GM12878 (cell line): Measurements from ENCODE around the gene SYNGR4. TPM values are rescaled to one million over a fixed set of nuclear protein-coding genes. Genes with fewer than 3 reads are reported as not detected.

Source experiments
- BCL11A ChIP-seq: IDR thresholded peaks from 2 replicates; pipeline ENCODE4 v1.6.1; 2011; ENCODE audit warnings: low read depth, low read length
- BHLHE40 ChIP-seq, 2 experiments: fragments of 450-650 bp in 1 of 2; IDR thresholded peaks; 2 replicates each; pipeline ENCODE4 v1.6.1; 2011 to 2017; ENCODE audit warnings: low read depth in 2 of 2, borderline replicate concordance in 1 of 2, improper control_type of control experiment in 1 of 2, low read length in 1 of 2, mild to moderate bottlenecking in 1 of 2
- FOS ChIP-seq: IDR thresholded peaks from 3 replicates; pipeline ENCODE4 v1.6.1; 2011; ENCODE audit warnings: borderline replicate concordance; ENCODE audit not compliant: insufficient read length; ENCODE audit errors: extremely low read depth
- HDAC6 ChIP-seq: fragments of 200-600 bp; sonication (generic); IDR thresholded peaks from one replicate; pipeline ENCODE4 v1.8.0; 2017; ENCODE audit warnings: antibody characterized with exemption; ENCODE audit not compliant: unreplicated experiment
- IKZF2 ChIP-seq, 2 experiments: fragments of 450-650 bp; IDR thresholded peaks; 2 replicates each; pipeline ENCODE4 v1.6.1; 2017; ENCODE audit warnings: mild to moderate bottlenecking in 2 of 2, moderate library complexity in 2 of 2
- NBN ChIP-seq: fragments of 450-650 bp; IDR thresholded peaks from 2 replicates; pipeline ENCODE4 v1.6.1; 2016
- RBBP5 ChIP-seq: fragments of 200-600 bp; sonication (generic); conservative IDR thresholded peaks from 2 replicates; pipeline ENCODE4 v1.6.1; 2016
- RELA ChIP-seq: fragments of 450-650 bp; IDR thresholded peaks from 2 replicates; pipeline ENCODE4 v1.8.0; 2014; ENCODE audit warnings: borderline replicate concordance; ENCODE audit not compliant: partially characterized antibody
- RFX5 ChIP-seq: IDR thresholded peaks from 2 replicates; pipeline ENCODE4 v1.6.1; 2011; ENCODE audit warnings: low read depth, low read length, improper control_type of control experiment
- SMARCA5 ChIP-seq: fragments of 450-650 bp; IDR thresholded peaks from 2 replicates; pipeline ENCODE4 v1.6.1; 2017; ENCODE audit warnings: mild to moderate bottlenecking
- SREBF2 ChIP-seq: IDR thresholded peaks from 2 replicates; pipeline ENCODE4 v1.6.1; 2012; ENCODE audit warnings: mild to moderate bottlenecking, low read length
- STAT1 ChIP-seq: fragments of 450-650 bp; conservative IDR thresholded peaks from 2 replicates; pipeline ENCODE4 v1.6.1; 2014; ENCODE audit warnings: antibody characterized with exemption, mild to moderate bottlenecking
- TAF1 ChIP-seq: IDR thresholded peaks from 2 replicates; pipeline ENCODE4 v1.6.1; 2011; ENCODE audit warnings: mild to moderate bottlenecking, low read depth, low read length, borderline replicate concordance
- TCF3 ChIP-seq: IDR thresholded peaks from 2 replicates; pipeline ENCODE4 v1.6.1; 2012; ENCODE audit warnings: low read depth, mild to moderate bottlenecking, low read length, borderline replicate concordance; ENCODE audit not compliant: insufficient read depth
- USF1 ChIP-seq: IDR thresholded peaks from 2 replicates; pipeline ENCODE4 v1.6.1; 2011; ENCODE audit warnings: borderline replicate concordance, low read depth, mild to moderate bottlenecking, moderate library complexity, mixed read lengths, low read length; ENCODE audit not compliant: insufficient read depth; ENCODE audit errors: extremely low read length
- YY1 ChIP-seq: IDR thresholded peaks from 2 replicates; pipeline ENCODE4 v1.6.1; 2011; ENCODE audit warnings: low read depth, mild to moderate bottlenecking, low read length
- ZNF217 ChIP-seq: fragments of 450-650 bp; IDR thresholded peaks from 2 replicates; pipeline ENCODE4 v1.6.1; 2017; ENCODE audit warnings: antibody characterized with exemption, mild to moderate bottlenecking
- polyA plus RNA-seq, 11 experiments: library from polyadenylated mRNA; depleted of rRNA in 4 of 11; unstranded in 6 of 11; stranded (reverse) in 5 of 11; fragments of >200 nt; fragmentation: Nextera tagmentation in 4 of 11; fragmentation: Illumina TruSeq in 1 of 11; extraction: Ambion mirVana in 4 of 11; extraction: Trizol in 1 of 11; gene quantifications; 1 replicate in 1 of 11; 2 replicates in 10 of 11; pipeline versions ENCODE4 v1.2.1 to v1.2.3, GENCODE V29; 2011 to 2016; ENCODE audit warnings: inconsistent platforms in 2 of 11, missing spikeins in 2 of 11, low read depth in 1 of 11
- total RNA-seq, 4 experiments: library from RNA; depleted of rRNA in 3 of 4; stranded (reverse); fragments of >200 nt in 3 of 4; fragmentation: Illumina TruSeq in 1 of 4; extraction: Trizol in 1 of 4; gene quantifications; 2 replicates each; pipeline versions ENCODE4 v1.2.1 to v1.2.3, GENCODE V29; 2013 to 2021
- TF ChIP-seq, protein P1 (sequence below): fragments of 450-650 bp; IDR thresholded peaks from 2 replicates; pipeline ENCODE4 v1.6.1; 2017; ENCODE audit warnings: antibody characterized with exemption, mild to moderate bottlenecking, moderate library complexity
- TF ChIP-seq, protein P2 (sequence below): fragments of 450-650 bp; IDR thresholded peaks from 2 replicates; pipeline ENCODE4 v1.6.1; 2016; ENCODE audit warnings: mild to moderate bottlenecking
- TF ChIP-seq, protein P3 (sequence below): fragments of 450-650 bp; IDR thresholded peaks from 2 replicates; pipeline ENCODE4 v1.6.1; 2016; ENCODE audit warnings: mild to moderate bottlenecking, moderate library complexity, borderline replicate concordance

SYNGR4 gene
- total and polyA plus RNA-seq, 10 of the 15 experiments (the other 5 are each of a cell fraction or from before 2014, with no cell fraction given) = 0.08 to 0.72 (median 0.17) TPM; not detected in 6

DNA sequence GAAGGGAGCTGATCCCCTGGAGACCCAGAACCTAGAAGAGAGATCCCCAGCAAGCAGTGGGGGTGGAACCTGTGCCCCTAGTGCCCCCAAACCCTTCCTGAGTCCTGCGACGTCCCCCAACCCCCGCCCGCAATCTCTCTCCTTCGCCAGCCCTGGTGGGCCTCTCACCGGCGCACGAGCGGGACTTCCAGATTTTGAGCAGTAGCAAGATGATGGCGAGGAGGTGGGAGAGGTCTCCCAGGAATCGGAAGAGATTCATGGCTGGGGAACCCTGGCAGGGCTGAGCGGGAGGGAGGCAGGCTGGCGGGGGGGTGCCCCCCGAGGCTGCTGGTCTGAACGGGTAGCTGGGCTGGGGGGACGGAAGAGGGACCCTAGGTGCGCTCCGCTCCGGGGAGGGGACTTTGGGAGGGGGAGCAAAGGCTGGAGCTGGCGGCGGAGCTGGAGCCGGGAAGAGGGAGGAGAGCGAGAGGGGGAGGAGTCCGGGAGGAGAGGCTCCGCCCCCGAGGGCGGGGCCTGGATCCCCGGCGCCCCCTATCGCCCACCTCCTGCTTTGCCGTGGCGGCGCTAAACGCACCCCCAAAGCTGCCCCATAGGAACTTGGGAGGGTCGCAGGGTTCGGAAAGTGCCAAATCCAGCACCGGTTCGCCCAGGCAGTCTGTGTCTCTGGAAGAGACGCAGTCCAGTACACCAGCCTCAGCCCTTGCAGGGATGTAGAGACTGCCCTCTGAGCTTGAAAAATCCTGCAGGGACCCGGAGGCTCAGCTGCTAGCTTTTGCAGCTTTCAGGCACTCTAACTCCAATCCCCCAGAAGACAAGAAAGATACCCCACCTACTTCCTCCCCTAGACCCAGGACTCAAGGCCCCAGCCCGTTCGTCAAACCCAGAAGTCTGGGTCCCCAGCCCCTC is 27.2 kb downstream of the SYNGR4 start, which contains the start of gene KDELR1 (continued):
- TF ChIP-seq, protein P1, sequence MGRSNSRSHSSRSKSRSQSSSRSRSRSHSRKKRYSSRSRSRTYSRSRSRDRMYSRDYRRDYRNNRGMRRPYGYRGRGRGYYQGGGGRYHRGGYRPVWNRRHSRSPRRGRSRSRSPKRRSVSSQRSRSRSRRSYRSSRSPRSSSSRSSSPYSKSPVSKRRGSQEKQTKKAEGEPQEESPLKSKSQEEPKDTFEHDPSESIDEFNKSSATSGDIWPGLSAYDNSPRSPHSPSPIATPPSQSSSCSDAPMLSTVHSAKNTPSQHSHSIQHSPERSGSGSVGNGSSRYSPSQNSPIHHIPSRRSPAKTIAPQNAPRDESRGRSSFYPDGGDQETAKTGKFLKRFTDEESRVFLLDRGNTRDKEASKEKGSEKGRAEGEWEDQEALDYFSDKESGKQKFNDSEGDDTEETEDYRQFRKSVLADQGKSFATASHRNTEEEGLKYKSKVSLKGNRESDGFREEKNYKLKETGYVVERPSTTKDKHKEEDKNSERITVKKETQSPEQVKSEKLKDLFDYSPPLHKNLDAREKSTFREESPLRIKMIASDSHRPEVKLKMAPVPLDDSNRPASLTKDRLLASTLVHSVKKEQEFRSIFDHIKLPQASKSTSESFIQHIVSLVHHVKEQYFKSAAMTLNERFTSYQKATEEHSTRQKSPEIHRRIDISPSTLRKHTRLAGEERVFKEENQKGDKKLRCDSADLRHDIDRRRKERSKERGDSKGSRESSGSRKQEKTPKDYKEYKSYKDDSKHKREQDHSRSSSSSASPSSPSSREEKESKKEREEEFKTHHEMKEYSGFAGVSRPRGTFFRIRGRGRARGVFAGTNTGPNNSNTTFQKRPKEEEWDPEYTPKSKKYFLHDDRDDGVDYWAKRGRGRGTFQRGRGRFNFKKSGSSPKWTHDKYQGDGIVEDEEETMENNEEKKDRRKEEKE = no peak
- TF ChIP-seq IKZF2 (IDR thresholded peaks at IDR 0.05) = peak in 1 of 2 experiments; percentile 60; a peak in 3 of 4 replicates
- TF ChIP-seq TAF1 = peak; percentile 52; the same call in 1 of the 2 replicates
- no peak for TF ChIP-seq SREBF2
- peak; percentile 62; the same call in 1 of the 2 replicates for TF ChIP-seq SMARCA5
- TF ChIP-seq RFX5 = no peak
- TF ChIP-seq, protein P2, sequence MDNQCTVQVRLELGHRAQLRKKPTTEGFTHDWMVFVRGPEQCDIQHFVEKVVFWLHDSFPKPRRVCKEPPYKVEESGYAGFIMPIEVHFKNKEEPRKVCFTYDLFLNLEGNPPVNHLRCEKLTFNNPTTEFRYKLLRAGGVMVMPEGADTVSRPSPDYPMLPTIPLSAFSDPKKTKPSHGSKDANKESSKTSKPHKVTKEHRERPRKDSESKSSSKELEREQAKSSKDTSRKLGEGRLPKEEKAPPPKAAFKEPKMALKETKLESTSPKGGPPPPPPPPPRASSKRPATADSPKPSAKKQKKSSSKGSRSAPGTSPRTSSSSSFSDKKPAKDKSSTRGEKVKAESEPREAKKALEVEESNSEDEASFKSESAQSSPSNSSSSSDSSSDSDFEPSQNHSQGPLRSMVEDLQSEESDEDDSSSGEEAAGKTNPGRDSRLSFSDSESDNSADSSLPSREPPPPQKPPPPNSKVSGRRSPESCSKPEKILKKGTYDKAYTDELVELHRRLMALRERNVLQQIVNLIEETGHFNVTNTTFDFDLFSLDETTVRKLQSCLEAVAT = 0 out of 2 replicates have a peak, but pooled peaks have one; percentile 15
- 0 out of 2 replicates have a peak, but pooled peaks have one; percentile 8 for TF ChIP-seq TCF3
- no peak for TF ChIP-seq RBBP5
- TF ChIP-seq BCL11A = no peak
- no peak for TF ChIP-seq STAT1
- TF ChIP-seq, protein P3, sequence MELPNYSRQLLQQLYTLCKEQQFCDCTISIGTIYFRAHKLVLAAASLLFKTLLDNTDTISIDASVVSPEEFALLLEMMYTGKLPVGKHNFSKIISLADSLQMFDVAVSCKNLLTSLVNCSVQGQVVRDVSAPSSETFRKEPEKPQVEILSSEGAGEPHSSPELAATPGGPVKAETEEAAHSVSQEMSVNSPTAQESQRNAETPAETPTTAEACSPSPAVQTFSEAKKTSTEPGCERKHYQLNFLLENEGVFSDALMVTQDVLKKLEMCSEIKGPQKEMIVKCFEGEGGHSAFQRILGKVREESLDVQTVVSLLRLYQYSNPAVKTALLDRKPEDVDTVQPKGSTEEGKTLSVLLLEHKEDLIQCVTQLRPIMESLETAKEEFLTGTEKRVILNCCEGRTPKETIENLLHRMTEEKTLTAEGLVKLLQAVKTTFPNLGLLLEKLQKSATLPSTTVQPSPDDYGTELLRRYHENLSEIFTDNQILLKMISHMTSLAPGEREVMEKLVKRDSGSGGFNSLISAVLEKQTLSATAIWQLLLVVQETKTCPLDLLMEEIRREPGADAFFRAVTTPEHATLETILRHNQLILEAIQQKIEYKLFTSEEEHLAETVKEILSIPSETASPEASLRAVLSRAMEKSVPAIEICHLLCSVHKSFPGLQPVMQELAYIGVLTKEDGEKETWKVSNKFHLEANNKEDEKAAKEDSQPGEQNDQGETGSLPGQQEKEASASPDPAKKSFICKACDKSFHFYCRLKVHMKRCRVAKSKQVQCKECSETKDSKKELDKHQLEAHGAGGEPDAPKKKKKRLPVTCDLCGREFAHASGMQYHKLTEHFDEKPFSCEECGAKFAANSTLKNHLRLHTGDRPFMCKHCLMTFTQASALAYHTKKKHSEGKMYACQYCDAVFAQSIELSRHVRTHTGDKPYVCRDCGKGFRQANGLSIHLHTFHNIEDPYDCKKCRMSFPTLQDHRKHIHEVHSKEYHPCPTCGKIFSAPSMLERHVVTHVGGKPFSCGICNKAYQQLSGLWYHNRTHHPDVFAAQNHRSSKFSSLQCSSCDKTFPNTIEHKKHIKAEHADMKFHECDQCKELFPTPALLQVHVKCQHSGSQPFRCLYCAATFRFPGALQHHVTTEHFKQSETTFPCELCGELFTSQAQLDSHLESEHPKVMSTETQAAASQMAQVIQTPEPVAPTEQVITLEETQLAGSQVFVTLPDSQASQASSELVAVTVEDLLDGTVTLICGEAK = no peak; the same call in 1 of the 2 replicates
- TF ChIP-seq HDAC6 = no peak
- TF ChIP-seq BHLHE40 (IDR thresholded peaks at IDR 0.05; ENCODE audit: borderline replicate concordance in 1 of 2, low read depth in 2 of 2, low read length in 1 of 2) = peak in 1 of 2 experiments; percentile 23; a peak in 1 of 4 replicates
- TF ChIP-seq FOS = no peak
- TF ChIP-seq ZNF217 = no peak
- TF ChIP-seq NBN = no peak
- TF ChIP-seq YY1 = 0 out of 2 replicates have a peak, but pooled peaks have one; percentile 16
- no peak for TF ChIP-seq USF1
- TF ChIP-seq RELA = no peak
